GOT3 (cell line): ENCODE results near the gene MVD.

ENCODE experiments used
- DNase-seq: peaks from one replicate; lab custom pipeline; 2025; ENCODE audit warnings: mixed read lengths; lab: John Stamatoyannopoulos, UW

The MVD gene

DNA sequence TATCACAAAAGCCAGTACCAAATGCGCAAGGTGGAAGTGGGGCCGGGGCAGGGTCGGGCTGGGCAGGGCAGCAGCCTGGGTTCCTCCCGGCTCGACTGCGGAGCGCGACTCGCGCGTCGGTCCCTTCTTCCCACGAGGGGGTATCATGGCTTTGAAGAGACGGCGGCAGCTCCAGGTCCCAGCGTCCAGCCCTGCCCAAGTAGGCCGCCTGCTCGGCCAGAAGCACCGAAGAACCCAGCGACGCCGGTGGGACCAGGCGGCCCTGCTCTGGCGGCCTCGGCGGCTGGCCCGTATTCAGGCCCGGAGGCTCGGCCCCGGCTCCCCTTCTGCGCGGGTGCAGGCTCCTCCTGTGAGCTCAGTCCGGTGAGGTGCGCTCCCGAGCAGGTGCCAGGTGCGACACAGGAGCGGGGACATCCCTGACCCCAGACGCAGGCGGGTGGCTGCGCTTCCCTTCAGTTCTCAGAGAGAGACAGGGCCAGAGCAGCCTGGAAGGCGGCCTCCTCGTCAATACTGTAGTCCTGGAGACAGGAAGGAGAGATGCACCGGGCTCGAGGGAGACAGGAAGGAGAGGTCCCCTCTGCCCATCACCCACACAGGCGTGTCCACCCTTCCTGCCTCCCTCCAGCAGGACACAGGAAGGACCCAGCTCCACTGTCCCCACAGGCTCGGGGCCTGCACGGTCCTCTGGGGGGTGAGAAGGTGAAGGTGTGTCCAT lies 34.4 kb upstream of the MVD start:
- no peak for DNase-seq

DNA sequence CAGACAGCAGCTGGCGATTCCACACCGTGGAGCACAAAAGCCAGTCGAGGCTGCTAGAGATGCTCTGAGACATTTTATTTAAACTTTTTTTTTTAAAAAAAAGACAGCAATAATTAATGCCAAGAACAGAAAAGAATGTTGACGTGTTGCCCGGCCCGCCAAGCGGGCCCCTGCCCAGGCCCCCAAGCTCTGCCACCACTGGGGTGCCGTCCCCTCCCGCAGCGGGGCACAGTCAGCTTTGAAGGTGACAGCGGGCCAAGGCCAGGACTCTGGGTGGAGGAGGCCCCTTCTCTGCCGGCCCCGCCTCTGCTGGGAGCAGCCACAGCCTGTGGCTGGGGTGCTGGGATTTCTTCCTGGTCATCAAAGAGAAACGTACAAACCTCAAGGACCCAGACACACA lies 33.5 kb upstream of the MVD start:
- no peak for DNase-seq

DNA sequence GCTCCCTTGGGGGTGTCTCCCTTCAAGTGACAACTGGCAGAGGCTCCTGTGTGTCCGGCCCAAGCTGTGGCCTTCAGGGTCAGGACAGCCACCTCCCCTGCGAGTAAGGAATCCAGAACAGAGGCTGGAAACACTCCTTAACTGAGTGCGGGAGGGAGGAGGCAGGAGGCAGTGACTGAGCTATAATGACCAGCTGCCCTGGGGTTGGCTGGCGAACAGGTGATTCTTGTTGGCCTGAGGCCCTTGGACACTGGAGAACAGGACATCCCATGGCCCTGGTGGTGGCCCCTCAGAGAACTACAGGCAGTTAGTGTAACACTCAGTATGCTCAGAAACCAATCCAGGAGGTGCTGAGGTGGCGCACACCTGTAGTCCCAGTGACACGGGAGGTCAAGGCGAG lies 32.9 kb upstream of the MVD start:
- DNase-seq: no peak

DNA sequence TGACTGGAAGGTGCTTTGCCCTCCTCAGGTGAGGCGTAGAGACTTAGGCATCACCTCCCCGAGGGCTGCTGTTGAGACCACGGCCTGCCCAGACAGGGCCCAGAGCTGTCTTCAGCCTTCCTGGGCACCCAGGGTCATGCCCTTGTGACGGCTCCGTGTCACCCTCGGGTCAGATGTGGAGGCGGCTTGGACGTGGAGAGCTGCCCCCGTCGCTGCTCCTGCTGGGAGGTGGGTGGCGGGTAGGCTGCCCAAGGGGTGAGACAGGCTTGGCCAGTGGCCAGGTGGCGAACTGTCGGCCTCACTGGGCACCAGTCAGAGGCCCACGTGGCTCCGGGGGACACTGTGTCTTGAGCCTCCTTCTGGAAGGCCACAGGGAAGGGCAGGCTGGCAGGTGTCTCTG lies 32.3 kb upstream of the MVD start:
- DNase-seq: no peak

DNA sequence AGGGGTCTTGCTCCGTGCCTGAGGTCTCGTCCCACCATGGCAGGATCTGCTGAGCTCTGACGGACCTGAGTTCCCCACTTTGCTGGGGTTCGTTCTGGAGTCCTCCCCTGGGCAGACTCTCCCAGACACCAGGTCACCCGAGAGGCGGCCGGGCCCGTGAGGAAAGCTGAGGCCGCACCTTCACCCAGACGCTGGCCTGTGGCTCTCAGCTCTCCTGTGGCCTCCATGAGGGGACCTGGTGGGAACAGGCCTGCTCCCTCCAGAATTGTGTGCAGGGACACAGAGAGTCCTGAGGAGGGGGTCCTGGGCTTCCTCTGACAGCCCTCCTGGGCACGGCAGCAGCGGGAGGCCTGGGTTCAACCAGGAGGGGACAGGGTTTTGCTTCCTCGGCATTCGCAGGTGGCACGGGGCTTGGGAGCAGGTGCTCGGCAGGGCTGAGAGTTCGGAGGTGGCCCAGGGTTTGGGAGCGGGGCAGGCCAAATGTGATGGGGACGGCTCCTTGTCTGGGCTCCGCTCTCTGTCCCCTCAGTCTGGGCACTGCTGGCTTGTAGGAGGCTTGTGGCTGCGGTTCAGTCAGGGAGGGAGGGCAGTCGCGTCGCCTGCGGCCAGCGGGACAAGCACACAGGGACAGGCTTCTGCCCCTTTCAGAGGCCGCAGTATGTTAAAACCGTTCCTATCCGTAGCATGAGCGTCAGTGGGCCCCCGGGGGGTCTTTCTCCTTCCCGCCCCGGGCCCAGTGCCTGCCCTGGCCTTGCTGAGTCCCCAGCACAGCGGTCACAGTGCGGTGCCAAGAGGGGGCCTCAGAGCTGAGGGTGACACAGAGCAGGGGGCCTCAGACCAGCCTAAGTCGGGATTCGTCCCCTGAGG lies 31.6 kb upstream of the MVD start:
- no peak for DNase-seq

DNA sequence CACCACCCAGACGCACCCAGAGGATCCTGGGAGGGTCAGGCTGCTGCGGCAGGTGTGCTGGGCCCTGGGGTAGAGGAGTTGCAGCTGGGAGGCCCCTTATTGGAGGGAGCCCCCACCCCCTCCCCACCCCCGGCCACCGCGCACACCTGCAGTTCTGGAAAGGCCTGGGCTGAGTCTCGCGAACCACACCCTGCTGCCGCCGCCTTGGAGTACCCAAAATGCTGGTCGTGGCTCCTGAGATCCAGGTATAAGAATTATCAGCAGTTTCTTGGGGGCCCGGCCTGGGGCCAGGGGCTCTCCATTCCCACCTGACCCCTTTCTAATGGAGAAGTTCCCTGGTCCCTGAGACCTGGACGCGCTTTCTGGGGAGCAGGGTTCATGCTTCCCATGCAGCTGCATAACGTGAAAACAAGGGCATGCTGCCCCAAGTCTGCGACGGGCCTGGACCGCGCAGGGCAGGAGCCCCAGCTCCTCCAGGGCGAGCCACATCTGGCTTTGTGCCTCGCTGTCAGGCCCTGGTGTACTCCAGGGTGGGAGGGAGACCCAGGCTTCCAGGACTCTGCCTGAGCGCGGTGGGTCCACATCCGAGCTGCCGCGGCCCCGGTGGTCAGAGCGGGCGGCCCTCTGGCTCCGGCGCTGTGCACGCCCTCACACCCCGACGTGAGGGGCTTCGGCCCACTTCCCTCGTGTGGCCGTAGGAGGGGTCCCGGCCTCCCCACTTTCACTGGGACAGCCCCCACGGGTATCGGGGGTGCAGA lies 30.7 kb upstream of the MVD start:
- no peak for DNase-seq

DNA sequence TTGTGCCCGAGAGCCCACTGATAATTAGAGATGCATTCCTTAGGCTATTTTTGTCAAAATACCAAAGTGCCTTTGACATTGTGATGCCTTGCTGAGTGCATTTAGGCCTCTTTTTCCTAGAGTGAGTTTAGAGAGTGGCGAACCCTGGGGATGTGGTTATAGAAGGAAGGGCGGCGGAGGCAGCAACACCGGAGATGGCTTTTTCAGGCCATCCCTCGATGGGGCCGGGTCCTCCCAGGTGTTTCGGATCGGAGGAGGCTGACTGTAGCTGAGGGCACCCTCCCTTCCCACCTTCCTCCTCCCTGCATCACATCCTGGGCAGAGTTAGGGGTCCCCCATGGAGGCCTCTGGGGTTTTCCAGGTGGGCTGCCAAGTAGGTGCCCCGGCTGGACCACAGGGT lies 30.0 kb upstream of the MVD start:
- DNase-seq: no peak

DNA sequence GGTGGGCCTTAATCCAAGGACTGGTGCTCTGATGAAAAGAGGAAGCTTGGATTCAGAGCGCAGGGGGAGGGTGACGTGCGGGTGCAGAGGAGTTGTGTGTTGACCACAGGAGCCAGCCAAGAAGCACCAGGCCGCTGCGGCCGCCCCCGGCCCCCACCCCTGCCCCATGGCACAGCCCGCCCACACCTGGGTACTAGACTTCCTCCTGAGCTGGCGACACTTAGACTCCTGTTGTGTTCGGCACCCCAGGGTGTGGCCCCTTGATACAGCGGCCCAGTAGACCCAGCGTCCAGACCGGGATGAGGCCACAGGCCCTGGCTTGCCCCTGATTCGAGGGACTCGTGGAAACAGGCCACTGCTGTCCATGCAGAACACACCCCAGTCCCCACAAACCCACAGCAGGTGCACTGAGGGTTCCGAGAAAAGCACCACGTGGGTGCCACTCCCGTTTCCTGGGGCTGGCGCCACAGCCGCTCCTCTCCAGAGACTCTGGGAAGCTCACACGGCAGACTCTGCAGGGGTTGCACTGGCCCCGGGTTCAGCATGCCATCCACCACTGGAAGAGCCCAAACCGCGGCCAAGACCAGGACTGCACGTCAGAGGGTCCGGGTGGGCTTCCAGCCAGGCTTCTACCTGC lies 29.2 kb upstream of the MVD start:
- no peak for DNase-seq

DNA sequence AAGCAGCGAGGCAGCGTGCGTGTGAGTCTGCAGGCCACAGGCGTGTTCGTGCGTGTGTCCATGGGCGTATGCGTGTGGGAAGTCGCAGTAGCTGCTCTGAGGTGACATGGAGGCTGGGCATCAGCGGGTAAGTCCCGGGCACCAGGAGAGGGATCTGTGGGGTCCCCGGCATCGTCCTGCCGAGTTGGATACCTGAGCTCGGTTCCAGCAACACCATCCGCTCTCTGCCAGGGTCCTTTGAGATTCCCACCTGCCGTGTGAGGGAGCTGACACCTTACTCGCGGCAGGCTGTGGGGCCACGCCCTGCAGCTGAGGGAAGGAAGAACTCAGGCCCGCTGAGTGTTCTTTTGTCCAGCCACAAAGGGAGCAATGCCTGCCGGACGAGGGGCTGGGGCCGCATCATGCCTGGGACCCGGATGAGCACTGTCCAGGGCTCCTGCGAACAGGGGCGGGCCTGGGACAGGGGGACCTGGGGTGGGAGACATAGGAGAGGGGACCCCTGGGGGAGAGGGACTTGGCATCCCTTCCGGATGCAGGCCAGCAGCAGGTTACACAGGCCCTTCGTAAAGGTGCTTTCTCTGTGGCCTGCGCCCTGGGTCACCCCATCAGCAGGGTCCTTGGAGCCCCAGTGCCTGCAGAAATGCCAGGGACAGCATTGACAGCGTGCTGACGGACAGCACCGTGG lies 28.4 kb upstream of the MVD start:
- no peak for DNase-seq

DNA sequence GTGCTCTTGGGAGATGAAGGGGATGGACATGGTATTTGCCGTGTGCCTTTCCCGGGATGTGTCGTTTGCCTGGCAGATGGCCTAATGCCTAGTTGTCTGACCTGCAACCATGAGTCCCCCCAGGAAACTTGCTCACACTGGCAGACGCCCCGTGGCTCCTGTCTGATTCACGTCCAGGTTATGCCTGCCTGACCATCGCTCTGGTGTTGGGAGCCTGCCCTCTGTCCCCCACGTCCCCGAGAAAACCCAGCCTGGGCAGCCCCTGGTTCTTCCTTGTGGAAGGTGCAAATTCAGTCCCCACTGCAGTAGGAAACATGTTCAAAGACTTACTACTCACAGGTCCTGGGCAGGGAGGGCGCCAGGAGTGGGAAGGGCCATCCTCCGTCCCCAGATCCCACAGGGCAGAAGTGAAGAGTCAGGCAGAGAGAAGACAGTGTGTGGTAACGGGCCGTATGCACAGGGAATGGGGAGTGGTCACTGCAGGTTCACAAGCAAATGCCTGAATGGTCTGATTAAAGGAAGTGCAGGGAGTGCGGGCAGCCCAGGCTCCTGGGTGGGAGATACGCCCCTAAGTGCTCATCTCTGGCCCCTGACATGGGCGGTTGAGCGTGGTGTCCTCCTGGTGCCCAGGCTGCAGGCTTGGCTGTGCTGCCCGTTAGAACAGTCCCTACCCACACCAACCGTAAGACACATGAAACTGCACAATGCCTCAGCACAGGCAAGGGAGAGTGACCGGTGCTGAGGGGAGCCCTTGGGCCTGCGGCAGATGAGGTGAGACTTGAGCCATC lies 27.6 kb upstream of the MVD start:
- no peak for DNase-seq

DNA sequence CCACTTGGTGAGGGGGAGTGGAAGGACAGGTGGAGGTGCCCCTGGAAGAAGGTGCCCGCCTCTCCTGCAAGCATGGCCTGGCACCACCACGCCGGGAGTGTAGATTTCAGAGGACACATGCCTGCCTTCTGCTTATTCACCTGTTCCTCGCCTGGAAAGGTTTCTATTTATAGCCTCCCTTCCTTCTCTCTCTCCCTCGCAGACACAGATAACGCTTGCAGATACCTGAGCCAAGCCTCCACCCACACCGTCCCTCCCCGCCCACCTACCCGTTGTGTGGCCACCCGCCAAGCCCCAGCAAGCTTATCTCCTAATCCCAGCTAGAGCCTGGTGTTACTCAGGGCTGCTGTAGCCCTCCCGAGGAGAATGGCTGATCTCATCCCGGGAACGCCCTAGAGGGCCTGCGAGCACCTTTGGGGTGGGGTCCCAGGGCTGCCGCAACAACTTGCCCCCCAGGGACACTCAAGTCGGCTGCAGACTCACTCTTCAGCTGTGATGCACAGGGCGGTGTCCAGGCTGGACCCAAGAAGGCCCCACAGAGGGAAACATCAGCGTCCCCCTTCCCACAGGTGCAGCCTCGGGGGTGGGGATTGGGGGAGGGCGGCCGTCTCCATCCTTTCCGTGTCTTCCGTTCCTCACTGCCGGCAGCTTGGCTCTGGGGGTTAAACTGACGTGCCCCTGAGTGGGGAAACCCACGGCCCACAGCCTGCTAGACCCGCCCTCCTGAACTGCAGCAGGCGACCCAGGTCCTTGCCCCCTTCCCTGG lies 25.3 kb upstream of the MVD start:
- DNase-seq: no peak

DNA sequence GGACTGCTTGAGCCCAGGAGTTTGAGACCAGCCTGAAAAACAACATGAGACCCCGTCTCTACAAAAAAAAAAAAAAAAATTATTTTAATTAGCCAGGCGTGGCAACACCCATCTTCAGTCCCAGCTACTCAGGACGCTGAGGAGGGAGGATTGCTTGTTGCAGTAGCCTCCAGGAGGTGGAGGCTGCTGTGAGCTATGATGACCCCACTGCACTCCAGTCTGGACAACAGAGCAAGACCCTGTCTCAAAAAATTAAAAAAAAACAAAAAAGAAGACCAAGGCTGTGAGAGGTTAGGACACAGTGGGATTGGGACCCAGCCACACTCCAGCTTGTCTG lies 24.8 kb upstream of the MVD start:
- DNase-seq: no peak

DNA sequence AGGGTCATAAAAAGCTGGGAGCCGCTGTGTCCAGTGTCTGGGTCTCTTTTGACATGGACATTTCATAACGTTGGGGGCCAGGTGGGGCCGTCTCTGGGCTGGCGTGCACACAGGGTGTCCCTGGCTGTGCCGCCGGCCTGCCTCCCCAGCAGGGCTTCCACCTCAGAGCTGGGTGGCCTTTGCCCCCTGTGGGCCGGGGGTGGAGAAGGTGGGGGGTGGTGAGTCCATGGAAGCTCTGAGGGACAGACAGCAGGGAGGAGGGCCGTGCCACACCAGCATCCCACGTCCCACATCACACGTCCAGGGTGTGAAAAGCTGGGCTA lies 24.3 kb upstream of the MVD start:
- DNase-seq: no peak

DNA sequence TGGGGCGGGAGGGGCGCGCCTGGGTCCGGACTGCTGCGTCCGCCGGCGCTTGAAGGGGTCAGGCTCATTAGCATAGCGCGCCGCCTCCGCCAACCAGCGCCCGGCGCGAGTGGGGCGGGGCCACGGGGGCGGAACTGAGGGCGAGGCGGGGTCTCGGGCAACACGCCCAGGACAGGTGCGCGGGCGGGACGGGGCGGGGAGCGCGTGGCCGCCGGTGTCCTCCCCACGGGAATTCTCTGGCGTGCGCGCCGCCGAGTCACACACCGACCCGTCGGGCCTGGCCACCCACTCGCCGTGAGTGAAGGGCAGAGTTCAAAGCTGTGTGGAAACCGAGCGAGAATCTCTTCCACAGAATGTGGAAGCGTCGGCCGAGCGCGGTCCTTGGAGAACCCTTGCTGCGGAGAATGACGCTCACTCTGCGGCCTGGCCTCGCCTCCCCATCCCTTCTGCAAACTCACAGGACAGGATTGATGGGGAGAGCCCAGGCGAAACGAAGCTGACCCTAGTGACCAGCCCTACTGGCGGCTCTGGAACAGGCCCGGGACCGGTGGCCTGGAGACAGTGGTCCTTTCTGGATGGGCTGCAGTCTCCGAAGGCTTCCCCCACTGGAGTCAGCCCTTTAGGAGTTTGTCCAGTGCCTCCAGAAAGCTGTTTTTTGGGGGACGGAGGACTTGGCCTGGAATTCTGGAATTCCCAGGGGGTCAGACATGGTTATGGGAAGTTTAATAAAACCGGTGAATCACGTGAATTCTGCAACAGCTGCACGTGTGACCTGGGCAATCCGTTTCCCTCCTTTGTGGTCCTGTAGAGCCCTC lies 23.8 kb upstream of the MVD start, which contains the start of gene SNAI3:
TSS of gene SNAI3 (minus strand) at position 69 of the 815 bp plus-strand sequence. CDS start 101 bp downstream, outside the sequence.
- DNase-seq: no peak

DNA sequence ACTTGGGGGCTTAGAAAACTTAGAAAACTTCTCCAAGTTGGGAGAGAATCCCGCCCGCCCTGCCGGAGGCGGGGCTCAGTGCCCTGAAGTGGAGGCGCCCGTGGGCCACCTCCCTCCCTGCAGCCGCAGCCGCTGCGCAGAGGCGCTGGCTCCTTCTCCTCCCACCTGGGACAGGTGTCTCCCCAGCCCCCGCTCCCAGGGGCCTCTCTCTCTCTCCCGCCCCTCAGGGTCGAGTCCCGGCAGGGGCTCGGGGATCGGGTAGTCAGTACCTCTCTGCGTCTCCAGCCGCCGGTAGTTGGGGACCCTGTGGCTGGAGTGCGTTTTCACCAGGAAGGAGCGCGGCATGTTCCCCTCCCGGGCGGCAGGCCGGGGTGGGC lies 23.2 kb upstream of the MVD start:
- DNase-seq: no peak

DNA sequence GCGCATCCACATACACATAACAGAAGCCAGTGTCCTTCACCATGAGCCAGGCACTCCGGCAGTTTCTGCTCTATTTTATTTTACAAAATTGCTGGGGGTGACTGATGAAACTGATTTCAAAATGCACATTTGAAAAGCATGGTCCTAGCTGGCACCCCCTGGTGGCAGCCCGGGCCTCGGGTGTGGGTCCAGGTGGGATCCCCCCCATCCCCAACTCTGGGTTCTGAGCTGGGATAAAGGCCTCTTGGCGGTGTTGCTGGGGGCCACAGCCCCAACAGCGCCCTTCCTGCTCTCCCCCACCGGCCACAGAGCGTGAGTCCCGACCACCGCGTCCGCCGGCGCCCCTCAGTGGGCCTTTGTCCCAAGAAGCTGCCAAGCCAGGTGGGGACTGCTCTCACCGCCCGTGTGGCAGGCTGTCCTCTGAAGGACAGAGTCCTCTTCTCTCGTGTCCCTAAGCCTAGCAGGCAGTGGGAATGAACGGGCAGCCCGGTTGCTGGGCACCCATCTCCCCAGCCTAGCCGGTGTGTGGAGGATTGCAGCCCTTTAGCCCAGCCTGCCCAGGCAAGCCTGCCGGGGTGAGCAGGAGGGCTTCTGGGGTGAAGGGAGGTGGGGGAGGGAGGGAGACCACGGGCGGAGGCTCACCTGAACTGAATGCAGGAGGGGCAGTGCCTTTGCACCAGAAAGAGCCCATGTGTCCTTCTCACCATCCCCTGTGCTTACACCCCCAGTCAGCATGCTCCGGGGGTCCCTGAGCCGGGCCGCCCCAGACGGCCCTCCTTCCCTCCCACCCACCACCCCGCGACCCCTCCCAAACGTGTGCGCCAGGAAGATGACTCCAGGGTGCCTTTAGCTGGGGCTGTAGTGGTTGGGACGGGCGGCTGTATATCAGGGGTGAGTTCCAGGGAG lies 22.5 kb upstream of the MVD start:
- no peak for DNase-seq

DNA sequence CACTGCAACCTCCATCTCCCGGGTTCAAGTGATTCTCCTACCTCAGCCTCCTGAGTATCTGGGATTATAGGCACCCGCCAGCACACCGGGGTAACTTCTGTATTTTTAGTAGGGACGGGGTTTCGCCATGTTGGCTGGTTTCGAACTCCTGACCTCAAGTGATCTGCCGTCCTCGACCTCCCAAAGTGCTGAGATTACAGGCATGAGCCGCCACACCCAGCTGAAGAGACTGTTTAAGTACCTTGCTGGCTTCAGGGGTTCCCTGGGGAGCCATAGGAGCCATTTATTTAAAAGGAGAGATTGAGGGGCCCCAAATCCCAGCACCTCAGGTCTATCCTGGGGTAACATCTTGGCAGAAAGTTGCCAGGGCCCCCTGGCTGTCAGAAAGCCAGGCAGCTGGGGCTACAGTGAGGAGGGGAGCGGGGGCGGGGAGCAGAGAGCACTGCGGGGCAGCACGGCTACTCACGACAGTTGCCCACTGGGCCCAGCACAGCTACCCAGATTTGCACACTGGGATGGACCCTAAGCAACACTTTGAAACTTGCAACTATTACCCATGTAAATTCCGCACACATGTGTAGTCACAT lies 21.8 kb upstream of the MVD start:
- DNase-seq: no peak
